ENCODE data around the gene KLHL15. TPM values are rescaled to one million over a fixed set of nuclear protein-coding genes. Genes with fewer than 3 reads are reported as not detected.
"Not testable (repeated sequence)": the region's sequence is repeated elsewhere in the genome, so short reads cannot be mapped to it uniquely, and the experiment has no call there.

Gene KLHL15
- total RNA-seq: 3.1 TPM

GRCh38 chrX:24027086-24027485 lies at the start of gene KLHL15:
Gene KLHL15, minus strand, starts transcription at chrX:24027186. Its CDS starts 20,493 bp downstream, at chrX:24006693.
- DNase-seq (ENCODE audit: low spot score in 2 of 2): no peak
- no peaks in the 10 kb centered on the region for H3K36me3 ChIP-seq
- H3K4me3 ChIP-seq: peak within 1 kb of the TSS; percentile 75 to 94
- TF ChIP-seq CTCF (IDR thresholded peaks at IDR 0.05): no peak
- H3K27me3 ChIP-seq: no peaks in the 10 kb centered on the region
- intact Hi-C loops (cut with DNase I): loop anchor here (5.0 to 10.0 kb wide), 2 partner anchors 245 to 282 kb away; partner anchors contain the start of genes ACOT9 and SAT1
- H3K9me3 ChIP-seq: no peaks in the 10 kb centered on the region
- H3K27ac ChIP-seq: peak within 1 kb of the TSS; percentile 93 to 96
- H3K4me1 ChIP-seq: no peaks in the 10 kb centered on the region

GRCh38 chrX:24069877-24070276 lies 42.9 kb upstream of the KLHL15 start:
- Histone ChIP-seq H3K27me3 (no peaks in the 10 kb centered on the region), H3K27ac (no peak overlapping the region), H3K4me1 (no peaks in the 10 kb centered on the region), H3K9me3 (no peaks in the 10 kb centered on the region), H3K4me3 (no peak overlapping the region), H3K36me3 (peaks cover 74 to 95% of the 10 kb centered on the region in 2 donors)
- TF ChIP-seq CTCF (IDR thresholded peaks at IDR 0.05): no peak
- DNase-seq (ENCODE audit: low spot score in 2 of 2): no peak
- intact Hi-C loops (cut with DNase I): no loop called here

GRCh38 chrX:24063488-24063887 lies 36.5 kb upstream of the KLHL15 start:
- DNase-seq (ENCODE audit: low spot score in 2 of 2): no peak
- intact Hi-C loops (cut with DNase I): no loop called here
- Histone ChIP-seq H3K27me3 (no peaks in the 10 kb centered on the region), H3K4me3 (no peak overlapping the region), H3K36me3 (peaks cover 66 to 97% of the 10 kb centered on the region in 2 donors), H3K4me1 (no peaks in the 10 kb centered on the region), H3K9me3 (no peaks in the 10 kb centered on the region), H3K27ac (no peak overlapping the region)
- no peak for TF ChIP-seq CTCF (IDR thresholded peaks at IDR 0.05)

GRCh38 chrX:24055043-24055356 lies 28.0 kb upstream of the KLHL15 start:
- H3K36me3 ChIP-seq: peaks cover 8 to 25% of the 10 kb centered on the region in 2 donors
- peak overlapping the region; percentile 87 to 93 for H3K27ac ChIP-seq
- peaks cover 0 to 13% of the 10 kb centered on the region in 2 donors for H3K4me1 ChIP-seq
- no peaks in the 10 kb centered on the region for H3K9me3 ChIP-seq
- H3K27me3 ChIP-seq: no peaks in the 10 kb centered on the region
- no peak for DNase-seq (ENCODE audit: low spot score in 2 of 2)
- intact Hi-C loops (cut with DNase I): no loop called here
- no peak overlapping the region for H3K4me3 ChIP-seq
- TF ChIP-seq CTCF (IDR thresholded peaks at IDR 0.05): no peak

GRCh38 chrX:24054182-24055042 lies 27.4 kb upstream of the KLHL15 start, which contains the start of gene EIF2S3:
Gene EIF2S3, plus strand, starts transcription at chrX:24054956. Its CDS starts 13 bp downstream, at chrX:24054969.
- intact Hi-C loops (cut with DNase I): loop anchor here (1.0 to 5.0 kb wide), 5 partner anchors 29 to 272 kb away; partner anchors contain the start of genes CXorf58 and SAT1
- Histone ChIP-seq H3K9me3 (no peaks in the 10 kb centered on the region), H3K27ac (peak within 1 kb of the TSS; percentile 87 to 93), H3K4me3 (no peak within 1 kb of the TSS), H3K36me3 (peaks cover 4 to 19% of the 10 kb centered on the region in 2 donors), H3K4me1 (peaks cover 0 to 13% of the 10 kb centered on the region in 2 donors), H3K27me3 (no peaks in the 10 kb centered on the region)
- TF ChIP-seq CTCF (IDR thresholded peaks at IDR 0.05): peak; percentile 28 to 77 (median 62)
- peak; percentile 70 to 95 for DNase-seq (ENCODE audit: low spot score in 2 of 2)

GRCh38 chrX:24050522-24051318 lies 23.7 kb upstream of the KLHL15 start:
- not testable (repeated sequence) for H3K9me3 ChIP-seq; H3K27ac ChIP-seq; H3K4me3 ChIP-seq; H3K27me3 ChIP-seq; H3K36me3 ChIP-seq; H3K4me1 ChIP-seq; DNase-seq (ENCODE audit: low spot score in 2 of 2)
- intact Hi-C loops (cut with DNase I): loop anchor here (5.0 kb wide), 2 partner anchors 248 to 268 kb away; partner anchors contain the start of gene SAT1

GRCh38 chrX:24049643-24050042 lies 22.7 kb upstream of the KLHL15 start:
- H3K9me3 ChIP-seq; H3K4me3 ChIP-seq; DNase-seq (ENCODE audit: low spot score in 2 of 2); H3K27me3 ChIP-seq; H3K27ac ChIP-seq; H3K36me3 ChIP-seq; H3K4me1 ChIP-seq: not testable (repeated sequence)
- intact Hi-C loops (cut with DNase I): loop anchor here (5.0 kb wide), 2 partner anchors 247 to 267 kb away; partner anchors contain the start of gene SAT1

GRCh38 chrX:24046060-24046459 lies 19.1 kb upstream of the KLHL15 start:
- intact Hi-C loops (cut with DNase I); H3K4me1 ChIP-seq; H3K27me3 ChIP-seq; H3K36me3 ChIP-seq; H3K9me3 ChIP-seq; H3K27ac ChIP-seq; H3K4me3 ChIP-seq; DNase-seq (ENCODE audit: low spot score in 2 of 2): not testable (repeated sequence)
